Endothelial cell of umbilical vein (primary cell): ENCODE data around the gene ATXN1.

ENCODE experiments used
- EZH2 ChIP-seq: IDR thresholded peaks from 2 replicates; pipeline ENCODE4 v1.6.1; 2012; ENCODE audit warnings: borderline replicate concordance, low read depth, mild to moderate bottlenecking, moderate library complexity, low read length, inconsistent platforms; ENCODE audit not compliant: severe bottlenecking
- JUN ChIP-seq: IDR thresholded peaks from 2 replicates; pipeline ENCODE4 v1.6.1; 2011; ENCODE audit warnings: borderline replicate concordance, low read depth; ENCODE audit not compliant: insufficient read length, insufficient read depth
- MAX ChIP-seq: IDR thresholded peaks from 2 replicates; pipeline ENCODE4 v1.6.1; 2011; ENCODE audit not compliant: insufficient read depth, insufficient read length
- MYC ChIP-seq: IDR thresholded peaks from one replicate; pipeline ENCODE4 v1.6.1; 2011; ENCODE audit warnings: mild to moderate bottlenecking, low read depth, low read length
- POLR2A ChIP-seq: IDR thresholded peaks from 2 replicates; pipeline ENCODE4 v1.6.1; 2012; ENCODE audit warnings: low read depth, mild to moderate bottlenecking, control low read depth, low read length
- POLR2AphosphoS5 ChIP-seq: IDR thresholded peaks from 2 replicates; pipeline ENCODE4 v1.6.1; 2012; ENCODE audit warnings: low read depth, mild to moderate bottlenecking, control low read depth, low read length, moderate library complexity; ENCODE audit not compliant: insufficient read depth
- TF ChIP-seq, protein P1 (sequence below), 2 donors: IDR thresholded peaks; 1 replicate in 1 of 2; 2 replicates in 1 of 2; pipeline ENCODE4 v1.5.1; 2011; ENCODE audit warnings: low read length in 2 of 2, mild to moderate bottlenecking in 2 of 2, moderate library complexity in 2 of 2, control low read depth in 1 of 2, inconsistent platforms in 1 of 2, low read depth in 1 of 2; ENCODE audit not compliant: insufficient read depth in 1 of 2; ENCODE audit errors: extremely low read depth in 1 of 2

- no peak for TF ChIP-seq POLR2A
- no peak for TF ChIP-seq POLR2AphosphoS5
- TF ChIP-seq, protein P1, sequence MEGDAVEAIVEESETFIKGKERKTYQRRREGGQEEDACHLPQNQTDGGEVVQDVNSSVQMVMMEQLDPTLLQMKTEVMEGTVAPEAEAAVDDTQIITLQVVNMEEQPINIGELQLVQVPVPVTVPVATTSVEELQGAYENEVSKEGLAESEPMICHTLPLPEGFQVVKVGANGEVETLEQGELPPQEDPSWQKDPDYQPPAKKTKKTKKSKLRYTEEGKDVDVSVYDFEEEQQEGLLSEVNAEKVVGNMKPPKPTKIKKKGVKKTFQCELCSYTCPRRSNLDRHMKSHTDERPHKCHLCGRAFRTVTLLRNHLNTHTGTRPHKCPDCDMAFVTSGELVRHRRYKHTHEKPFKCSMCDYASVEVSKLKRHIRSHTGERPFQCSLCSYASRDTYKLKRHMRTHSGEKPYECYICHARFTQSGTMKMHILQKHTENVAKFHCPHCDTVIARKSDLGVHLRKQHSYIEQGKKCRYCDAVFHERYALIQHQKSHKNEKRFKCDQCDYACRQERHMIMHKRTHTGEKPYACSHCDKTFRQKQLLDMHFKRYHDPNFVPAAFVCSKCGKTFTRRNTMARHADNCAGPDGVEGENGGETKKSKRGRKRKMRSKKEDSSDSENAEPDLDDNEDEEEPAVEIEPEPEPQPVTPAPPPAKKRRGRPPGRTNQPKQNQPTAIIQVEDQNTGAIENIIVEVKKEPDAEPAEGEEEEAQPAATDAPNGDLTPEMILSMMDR (IDR thresholded peaks at IDR 0.05; ENCODE audit: extremely low read depth in 1 of 2, insufficient read depth in 1 of 2, low read depth in 1 of 2, low read length in 2 of 2) = no peak
- no peak for TF ChIP-seq EZH2
- TF ChIP-seq MYC = no peak
- no peak for TF ChIP-seq MAX
- no peak for TF ChIP-seq JUN
These were observed 427.7 kb downstream of the ATXN1 start for GRCh38 chr6:16333580-16333979.
